ENCODE data around the gene KCTD17. TPM values are rescaled to one million over a fixed set of nuclear protein-coding genes. Genes with fewer than 3 reads are reported as not detected.

KCTD17 gene
- total RNA-seq, 1 donor from 2014 or later: 11.2 TPM

DNA sequence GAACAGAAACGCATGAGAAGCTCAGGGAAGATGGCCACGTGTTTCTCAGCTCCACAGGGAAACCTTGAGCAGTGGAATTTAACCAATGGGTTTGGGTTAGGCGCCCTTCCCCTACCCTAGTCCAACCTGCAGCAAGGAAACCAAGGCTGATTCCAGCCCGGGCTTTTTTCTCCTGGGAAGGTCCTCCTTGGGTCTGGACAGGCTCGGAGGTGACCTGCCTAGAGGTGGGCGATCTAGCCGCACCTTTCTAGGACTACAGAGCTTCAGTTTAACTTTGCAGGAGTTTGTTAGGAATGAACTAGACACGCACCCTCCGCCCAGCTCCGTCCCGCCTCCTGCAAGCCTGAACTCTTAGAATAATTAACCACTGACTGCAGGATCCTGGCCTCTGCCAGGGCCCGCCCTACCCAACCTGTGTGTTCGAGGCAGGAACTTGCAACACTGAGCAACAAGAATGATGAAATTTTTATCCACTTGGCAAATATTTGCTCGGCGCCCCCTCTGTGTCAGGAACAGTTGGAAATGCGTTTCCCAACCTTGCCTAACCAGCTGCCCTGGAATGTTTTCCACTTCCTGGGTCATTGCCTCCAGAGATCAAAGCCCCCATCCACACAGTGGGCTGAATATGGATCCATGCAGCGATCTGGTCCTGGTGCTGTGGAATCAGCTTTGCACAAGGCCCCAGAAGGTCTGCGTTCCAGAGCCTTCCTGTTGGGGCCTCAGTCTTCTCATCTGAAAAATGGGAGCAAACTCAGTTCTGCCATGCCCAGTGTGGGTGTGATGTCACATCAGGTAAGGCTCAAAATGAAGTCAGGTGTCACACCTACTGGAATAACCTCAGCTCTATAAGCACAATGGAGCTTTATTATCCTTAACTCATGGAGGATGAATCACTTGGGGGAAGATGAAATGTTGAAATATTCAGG lies 18.7 kb upstream of the KCTD17 start:
- no peak for DNase-seq (ENCODE audit: missing footprints)
- intact Hi-C loops (cut with DNase I): no loop called here
- ATAC-seq: peak; percentile 22

DNA sequence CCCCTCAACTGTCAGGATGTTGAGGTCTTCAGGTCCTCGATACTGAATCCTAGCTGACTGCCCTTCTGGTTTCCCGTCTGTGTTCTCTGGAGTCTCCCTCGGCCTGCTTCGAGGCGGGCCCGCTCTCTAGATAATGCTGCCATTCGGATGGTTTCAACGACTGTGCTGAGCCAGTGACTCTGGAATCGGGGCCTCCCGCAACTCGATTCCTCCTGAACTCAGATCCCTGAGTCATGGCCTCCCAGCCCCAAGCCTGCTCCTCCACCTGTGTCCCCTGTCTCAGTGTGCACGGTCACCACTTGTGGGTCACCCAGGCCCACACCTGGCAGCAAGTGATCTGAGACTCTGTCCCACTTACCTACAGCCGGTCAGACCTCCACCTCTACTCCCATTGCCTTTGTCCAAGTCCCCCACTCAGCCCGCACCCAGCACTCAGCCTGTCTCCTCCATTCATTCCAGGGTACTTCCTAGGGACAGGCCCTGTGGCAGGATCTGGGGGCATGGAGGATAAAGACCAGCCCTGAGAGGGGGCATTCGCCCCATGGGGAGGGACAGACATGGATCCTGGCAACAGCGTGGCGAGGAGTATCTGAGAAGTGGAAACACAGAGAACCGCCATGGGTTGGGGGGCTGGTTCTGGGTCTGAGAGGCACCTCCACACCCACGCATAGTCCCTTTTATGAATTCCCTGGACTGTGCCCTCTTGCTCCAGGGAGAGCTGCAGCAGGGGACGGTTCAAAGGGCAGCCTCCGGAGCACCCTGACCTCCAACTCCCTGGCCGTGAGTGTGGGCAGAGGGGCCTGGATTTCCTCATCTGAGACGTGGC lies 17.7 kb upstream of the KCTD17 start:
- intact Hi-C loops (cut with DNase I): no loop called here
- no peak for ATAC-seq

DNA sequence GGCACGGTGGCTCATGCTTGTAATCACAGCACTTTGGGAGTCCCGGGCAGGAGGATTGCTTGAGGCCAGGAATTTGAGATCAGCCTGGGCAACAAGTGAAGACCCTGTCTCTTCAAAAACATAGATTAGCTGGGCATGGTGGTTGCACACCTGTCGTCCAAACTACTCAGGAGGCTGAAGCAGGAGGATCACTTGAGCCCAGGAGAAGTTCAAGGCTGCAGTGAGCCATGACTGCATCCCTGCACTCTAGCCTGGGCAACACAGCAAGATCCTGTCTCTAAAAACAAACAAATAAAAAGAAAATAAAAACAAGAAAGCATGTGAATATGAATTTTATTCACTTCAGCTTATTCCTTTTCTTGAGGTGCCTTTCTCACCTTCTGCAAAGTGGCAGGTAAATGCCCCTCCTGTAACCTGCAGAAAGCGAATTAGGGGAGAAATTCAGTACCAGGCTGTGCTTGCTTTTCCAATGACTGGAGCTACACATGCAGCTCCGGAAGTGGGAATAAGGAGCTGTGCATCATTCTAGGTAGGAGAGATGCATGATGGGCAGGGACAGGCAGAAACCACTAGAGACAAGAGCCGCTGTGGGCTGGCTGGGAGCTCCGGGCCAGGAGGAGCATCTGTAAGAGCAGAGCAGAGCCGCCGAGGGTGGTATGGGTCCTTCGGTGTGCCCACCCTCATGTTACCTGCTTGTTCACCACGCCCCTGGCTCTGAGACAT lies 14.7 kb upstream of the KCTD17 start:
- DNase-seq (ENCODE audit: missing footprints) (no peak), ATAC-seq (no peak)
- intact Hi-C loops (cut with DNase I): no loop called here

More for the DNA sequence above, 17.7 kb upstream of the KCTD17 start:
- no peak for DNase-seq (ENCODE audit: missing footprints)

DNA sequence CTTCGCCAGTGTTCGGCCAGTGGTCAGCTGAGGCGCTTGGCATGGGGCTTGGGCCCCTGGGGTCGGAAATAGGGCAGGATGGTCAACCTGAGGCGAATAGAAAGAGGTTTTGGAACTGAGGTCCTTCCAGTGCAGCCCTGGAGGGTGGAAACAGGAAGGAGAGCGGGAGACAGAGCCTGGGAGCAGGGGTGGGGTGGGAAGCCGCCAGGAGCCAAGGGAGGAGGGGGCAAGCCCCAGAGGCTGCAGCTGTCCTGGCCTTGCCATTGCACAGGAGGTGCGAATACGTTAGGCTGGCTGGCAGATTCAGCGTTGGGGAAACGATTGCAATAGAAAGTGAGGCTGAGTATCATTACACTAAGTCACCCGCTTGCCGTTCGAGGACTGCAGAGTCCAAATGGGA lies 13.9 kb upstream of the KCTD17 start:
- intact Hi-C loops (cut with DNase I): no loop called here
- ATAC-seq (no peak), DNase-seq (ENCODE audit: missing footprints) (no peak)

DNA sequence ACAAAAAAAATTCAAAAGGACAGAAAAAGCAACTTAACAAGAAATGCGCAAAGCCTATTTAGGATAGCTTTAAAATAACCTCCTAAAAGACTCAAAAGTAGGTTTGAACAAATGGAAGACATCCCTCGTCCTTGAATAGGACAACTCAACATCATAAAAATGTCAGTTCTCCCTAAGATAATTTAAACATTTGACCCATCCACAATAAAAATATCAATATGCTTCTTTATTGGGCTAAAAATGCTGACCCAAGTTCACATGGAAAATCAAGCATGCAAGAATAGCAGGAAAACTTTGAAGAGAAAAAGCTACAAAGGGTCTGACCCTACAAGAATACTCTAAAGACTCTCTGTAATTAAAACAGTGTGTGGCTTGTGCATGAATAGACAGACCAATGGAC lies 12.1 kb upstream of the KCTD17 start:
- ATAC-seq: no peak
- intact Hi-C loops (cut with DNase I): no loop called here
- no peak for DNase-seq (ENCODE audit: missing footprints)

DNA sequence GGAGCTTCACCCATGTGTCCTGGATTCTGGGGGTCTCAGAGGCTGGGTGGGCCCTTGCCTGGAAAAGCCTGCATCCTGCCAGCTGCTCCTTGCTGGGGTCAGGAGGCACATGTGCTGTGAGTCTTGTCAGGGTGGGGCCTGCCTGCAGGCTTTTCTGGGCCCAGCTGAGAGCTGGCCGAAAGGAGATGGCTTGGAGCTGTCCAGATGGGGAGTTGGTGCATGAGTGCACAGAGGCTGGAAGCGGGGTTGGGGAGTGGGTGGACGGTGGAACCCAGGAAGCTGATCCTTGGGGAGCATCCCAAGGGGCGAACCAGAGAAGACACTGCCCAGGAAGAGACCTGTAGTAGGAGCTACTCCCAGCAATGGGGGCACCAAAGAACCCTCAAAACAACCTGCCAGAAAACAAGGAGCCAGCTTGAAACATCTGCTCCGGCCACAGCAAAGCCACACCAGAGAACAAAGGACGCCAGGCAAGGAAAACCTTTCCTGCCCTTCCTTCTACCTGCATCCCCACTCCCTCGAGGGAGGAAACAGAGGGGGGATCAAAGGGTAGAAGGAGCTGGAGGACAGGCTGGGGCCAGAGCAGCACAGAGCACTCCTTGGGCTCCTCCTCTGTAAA lies 8.2 kb upstream of the KCTD17 start:
- intact Hi-C loops (cut with DNase I): loop anchor here (10.0 kb wide), 1 partner anchor 189 kb away; no protein-coding TSS in a partner anchor
- ATAC-seq (peak; percentile 17), DNase-seq (ENCODE audit: missing footprints) (peak; percentile 48)

DNA sequence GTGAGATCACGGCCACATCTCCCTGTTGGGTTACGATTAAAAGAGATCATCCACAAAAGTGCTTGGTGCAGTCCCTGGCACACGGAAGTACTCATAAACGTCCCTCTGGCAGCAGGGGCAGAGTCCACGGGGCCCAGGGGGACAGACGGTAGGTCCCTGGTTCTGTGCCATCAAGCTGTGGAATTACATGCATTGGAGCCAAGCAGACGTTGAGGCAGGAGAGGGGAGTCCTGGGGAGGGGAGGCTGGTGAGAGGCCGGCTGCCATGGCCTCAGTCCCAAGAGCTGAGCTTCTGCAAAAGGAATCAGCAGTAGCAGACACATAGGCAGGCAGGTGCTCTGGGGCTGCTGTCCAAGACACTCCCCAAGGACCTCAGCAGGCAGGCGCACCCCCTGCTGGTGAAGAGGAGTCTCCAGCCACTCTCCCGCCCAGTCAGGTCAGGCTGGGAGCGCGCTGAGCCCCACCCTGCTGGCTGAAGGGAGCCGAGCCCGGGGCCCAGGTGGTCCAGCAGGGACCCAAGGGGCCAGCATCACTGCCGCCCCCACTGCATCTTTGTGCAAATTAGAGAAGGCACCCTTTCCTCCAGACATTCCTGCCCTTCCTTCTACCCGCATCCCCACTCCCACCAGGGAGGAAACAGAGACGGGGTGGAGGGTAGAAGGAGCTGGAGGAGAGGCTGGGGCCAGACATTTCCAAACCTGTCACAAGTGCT lies 7.6 kb upstream of the KCTD17 start:
- DNase-seq (ENCODE audit: missing footprints) (peak; percentile 83), ATAC-seq (peak; percentile 82)
- intact Hi-C loops (cut with DNase I): loop anchor here (1.0 to 10.0 kb wide), 2 partner anchors 189 to 262 kb away; no protein-coding TSS in a partner anchor

DNA sequence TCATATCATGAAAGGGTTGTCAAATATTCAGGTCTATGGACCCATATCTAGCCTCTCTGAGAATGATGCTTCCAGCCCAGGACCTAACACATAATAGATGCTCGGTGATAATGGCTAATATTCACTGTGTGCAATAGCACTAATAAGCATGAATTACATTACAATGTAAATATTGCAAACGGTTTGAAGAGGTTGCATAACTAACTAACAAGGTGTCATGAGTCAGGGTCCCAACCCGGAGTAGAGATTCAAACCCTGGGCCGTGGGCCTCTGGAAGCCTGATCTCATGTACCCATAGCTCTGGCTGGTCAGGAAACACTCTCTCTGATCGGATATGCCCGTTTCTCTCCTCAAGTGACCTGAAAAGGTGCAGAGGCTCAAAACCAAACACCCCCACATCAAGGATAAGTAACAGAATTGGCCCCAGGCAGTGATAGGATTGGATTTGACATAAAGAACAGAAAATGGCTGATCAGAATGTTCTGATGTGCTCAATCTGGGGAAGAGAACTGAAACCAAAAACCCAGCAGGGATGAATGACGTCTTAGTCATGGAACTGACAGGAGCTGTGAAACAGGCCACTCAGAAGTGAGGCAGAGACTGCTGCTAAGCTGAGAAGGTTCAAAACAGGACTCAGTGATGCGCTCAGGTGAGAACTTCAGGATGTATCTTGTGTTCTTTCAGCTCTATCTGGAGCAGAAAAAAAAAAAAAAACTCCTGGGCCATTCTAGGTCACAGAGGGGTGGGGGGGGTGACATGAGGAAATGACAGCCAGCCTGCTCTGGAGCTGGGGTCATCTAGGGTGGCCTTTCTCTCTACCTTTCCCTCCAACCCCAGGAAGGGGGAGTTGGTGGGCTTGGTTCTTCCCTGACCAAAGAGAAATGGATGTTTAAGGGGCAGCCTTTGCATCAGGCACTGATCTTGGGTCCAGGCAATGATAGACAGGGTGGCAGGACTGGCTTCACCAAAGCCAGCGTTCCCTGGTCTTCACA lies 6.6 kb upstream of the KCTD17 start:
- no peak for ATAC-seq
- intact Hi-C loops (cut with DNase I): loop anchor here (1.0 to 10.0 kb wide), 2 partner anchors 190 to 263 kb away; no protein-coding TSS in a partner anchor
- peak; percentile 8 for DNase-seq (ENCODE audit: missing footprints)

DNA sequence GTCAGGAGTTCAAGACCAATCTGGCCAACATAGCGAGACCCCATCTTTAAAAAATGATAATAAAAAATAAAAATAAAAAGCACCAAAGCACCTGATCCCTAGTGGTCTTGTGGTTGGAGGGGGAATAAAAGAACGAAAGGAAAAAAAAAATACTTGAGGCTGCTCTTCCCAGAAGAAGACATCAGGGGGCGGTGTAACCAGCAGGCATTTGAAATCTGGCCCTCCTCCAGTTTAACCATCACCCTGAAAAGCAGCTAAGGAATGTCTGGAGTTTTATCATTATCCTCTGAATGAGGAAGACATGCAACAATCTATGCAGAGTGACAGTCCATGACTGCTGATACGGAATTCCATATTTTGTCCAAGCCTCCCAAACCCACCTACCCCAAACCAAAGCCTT lies 5.6 kb upstream of the KCTD17 start:
- ATAC-seq (no peak), DNase-seq (ENCODE audit: missing footprints) (peak; percentile 15)
- intact Hi-C loops (cut with DNase I): loop anchor here (10.0 kb wide), 1 partner anchor 191 kb away; no protein-coding TSS in a partner anchor

DNA sequence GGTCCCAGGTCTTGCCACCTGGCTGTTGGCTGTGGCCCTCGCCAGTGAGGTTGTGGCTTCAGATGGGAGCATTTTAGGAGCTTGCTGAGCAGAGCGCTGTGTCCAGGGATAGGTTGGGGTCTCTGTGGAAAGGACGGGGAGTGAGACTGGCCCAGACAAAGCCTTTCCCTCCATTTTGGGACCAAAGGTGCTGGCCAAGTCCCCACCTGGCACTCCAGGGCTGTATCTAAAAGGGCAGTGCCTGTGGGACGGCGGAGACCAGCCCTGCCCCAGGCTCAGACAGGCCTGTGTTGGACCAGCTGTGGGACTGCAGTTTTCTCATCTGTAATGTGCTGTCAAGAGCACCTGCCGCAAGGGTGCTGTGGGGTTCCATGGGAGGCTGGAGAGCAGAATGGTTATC lies 5.0 kb upstream of the KCTD17 start:
- ATAC-seq (no peak), DNase-seq (ENCODE audit: missing footprints) (peak; percentile 1)
- intact Hi-C loops (cut with DNase I): loop anchor here (10.0 kb wide), 1 partner anchor 192 kb away; no protein-coding TSS in a partner anchor

DNA sequence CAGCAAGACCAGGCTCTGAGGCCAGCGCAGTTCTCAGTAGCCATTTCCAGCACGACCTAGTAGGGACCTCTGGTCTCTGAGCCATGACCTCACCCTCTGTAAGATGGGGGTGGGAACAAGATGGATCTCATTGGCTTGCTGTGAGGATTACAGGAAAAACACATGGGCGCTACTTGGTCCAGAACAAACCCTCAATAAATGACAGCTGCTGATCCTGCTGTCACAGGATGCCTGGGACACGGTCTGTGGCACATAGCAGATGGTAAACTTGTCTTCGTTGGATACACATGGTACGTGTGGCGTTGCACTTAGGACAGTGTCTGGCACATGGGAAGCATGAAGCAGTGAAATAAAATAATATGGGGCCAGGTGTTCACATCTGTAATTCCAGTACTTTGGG lies 4.5 kb upstream of the KCTD17 start:
- DNase-seq (ENCODE audit: missing footprints) (peak; percentile 2), ATAC-seq (no peak)
- intact Hi-C loops (cut with DNase I): loop anchor here (10.0 kb wide), 1 partner anchor 192 kb away; no protein-coding TSS in a partner anchor

DNA sequence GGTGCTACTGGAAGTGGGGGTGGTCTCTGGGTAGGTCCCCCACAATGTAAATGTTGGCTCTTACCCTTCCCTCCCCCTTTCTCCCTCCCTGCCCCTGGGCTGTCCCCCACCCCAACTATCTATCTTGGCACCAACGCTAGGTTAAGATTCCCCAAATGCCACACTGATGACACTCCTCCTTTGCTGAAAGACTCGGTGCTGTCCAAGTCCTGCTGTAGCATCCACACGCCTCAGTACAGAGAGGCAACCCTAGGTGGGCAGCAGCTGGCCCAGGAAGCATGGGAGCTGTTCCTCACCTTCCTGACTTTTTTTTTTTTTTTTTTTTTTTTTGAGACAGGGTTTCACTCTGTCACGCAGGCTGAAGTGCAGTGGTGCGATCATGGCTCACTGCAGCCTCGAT lies 3.4 kb upstream of the KCTD17 start:
- ATAC-seq: no peak
- DNase-seq (ENCODE audit: missing footprints): peak; percentile 11
- intact Hi-C loops (cut with DNase I): loop anchor here (10.0 kb wide), 1 partner anchor 193 kb away; no protein-coding TSS in a partner anchor

DNA sequence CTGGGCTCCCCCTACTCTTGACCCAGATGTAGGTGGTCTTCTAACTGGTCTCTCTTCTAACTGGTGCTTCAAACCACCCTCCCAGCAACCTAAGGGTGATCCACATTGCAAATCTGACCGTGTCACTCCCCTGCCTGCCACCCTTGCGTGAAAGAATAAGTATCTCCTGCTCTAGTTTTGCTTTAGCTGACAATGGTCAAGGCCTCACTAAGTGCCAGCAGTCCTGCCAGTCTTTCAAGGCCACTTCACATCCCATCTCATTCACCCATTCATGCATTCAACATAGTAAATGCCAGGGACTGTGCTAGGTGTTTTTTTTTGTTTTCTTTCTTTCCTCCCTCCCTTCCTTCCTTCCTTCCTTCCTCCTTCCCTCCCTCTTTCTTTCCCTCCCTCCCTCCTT lies 2.3 kb upstream of the KCTD17 start:
- intact Hi-C loops (cut with DNase I): loop anchor here (10.0 kb wide), 1 partner anchor 194 kb away; no protein-coding TSS in a partner anchor
- peak; percentile 22 for DNase-seq (ENCODE audit: missing footprints)
- ATAC-seq: no peak

DNA sequence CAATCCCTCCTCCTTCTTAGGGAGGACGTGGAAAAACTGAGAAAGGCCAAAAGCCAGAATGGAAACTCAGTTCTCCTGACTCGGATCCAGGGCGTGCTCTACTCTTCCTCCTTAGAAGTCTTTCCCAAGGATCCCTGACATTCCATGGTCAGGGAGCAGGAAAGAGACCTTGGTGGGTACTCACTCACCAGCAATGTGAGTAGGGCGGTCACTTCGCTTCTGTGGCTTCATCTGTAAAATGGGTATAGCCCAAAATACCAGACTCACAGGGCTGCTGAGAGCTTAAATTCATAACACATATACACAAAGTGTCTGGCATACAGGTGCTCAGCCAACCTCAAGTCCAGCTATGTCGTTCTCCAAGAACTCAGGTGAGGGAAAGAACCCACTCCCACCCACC lies 629 bp upstream of the KCTD17 start:
- ATAC-seq: no peak
- intact Hi-C loops (cut with DNase I): no loop called here
- DNase-seq (ENCODE audit: missing footprints): peak; percentile 7

DNA sequence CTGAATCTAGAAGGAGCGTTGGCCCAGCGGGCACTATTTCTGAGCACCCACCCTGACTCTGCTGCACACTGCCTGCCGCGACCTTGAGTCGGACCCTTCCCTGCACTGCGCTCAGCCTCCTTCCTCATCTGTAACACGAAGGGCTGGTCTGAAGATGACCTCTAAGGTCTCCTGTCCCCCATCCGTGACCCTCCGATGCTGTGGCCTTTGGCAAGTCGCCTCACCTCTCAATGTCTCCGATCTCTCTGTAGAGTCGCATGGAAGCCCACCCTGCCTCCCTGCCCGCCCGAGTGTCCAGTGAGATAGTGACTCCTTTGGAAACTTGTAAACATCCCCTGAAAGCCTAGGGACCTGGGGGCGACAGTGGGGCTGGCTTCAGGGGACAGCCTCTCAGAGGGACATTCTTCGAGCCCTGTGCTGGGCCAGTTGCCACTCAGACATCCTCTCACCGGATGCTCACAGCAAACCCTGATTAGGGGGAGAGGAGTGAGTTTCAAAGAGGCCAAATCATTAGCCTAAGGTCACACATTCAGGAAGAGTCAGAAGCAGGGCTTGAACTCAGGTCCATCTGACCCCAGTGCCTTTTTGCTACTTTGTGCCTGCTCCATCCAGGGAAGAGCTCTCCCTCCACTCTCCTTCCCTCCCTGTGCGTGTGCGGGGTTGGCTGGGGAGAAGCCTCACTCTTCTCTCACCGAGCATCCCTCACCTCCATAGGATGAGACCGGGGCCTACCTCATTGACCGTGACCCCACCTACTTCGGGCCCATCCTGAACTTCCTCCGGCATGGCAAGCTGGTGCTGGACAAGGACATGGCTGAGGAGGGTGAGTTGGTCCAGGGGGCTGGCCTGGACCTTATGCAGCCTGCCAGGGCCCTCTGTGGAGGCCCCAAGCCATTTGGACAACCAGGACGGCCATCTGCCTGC lies 1.1 kb downstream of the KCTD17 start:
- ATAC-seq (no peak), DNase-seq (ENCODE audit: missing footprints) (peak; percentile 42)
- intact Hi-C loops (cut with DNase I): no loop called here
